Thymus (tissue), 11 donors: Measurements from ENCODE around the gene ERICH4. TPM values are rescaled to one million over a fixed set of nuclear protein-coding genes. Genes with fewer than 3 reads are reported as not detected.
"Not testable (repeated sequence)": the region's sequence is repeated elsewhere in the genome, so short reads cannot be mapped to it uniquely, and the experiment has no call there.

ENCODE experiments used
- DNase-seq, 9 donors: peaks; one replicate each; pipeline ENCODE4 v3.0.0-alpha.2; 2013; ENCODE audit warnings: low spot score in 9 of 9, low read depth in 6 of 9, missing footprints in 1 of 9
- H3K27ac ChIP-seq, 2 donors: one replicate each; pipeline ENCODE4 v1.5.1; 2013; ENCODE audit warnings: control low read depth in 1 of 2, low read depth in 1 of 2, low read length in 1 of 2, mild to moderate bottlenecking in 1 of 2, moderate library complexity in 1 of 2
- H3K27me3 ChIP-seq, 2 donors: one replicate each; pipeline ENCODE4 v1.5.1; 2013; ENCODE audit warnings: low read length in 1 of 2; ENCODE audit not compliant: control insufficient read depth in 2 of 2, insufficient read depth in 1 of 2
- H3K36me3 ChIP-seq, 2 donors: one replicate each; pipeline ENCODE4 v1.5.1; 2013; ENCODE audit warnings: low read length in 1 of 2, mild to moderate bottlenecking in 1 of 2, moderate library complexity in 1 of 2; ENCODE audit not compliant: control insufficient read depth in 2 of 2, insufficient read depth in 2 of 2
- H3K4me1 ChIP-seq, 2 donors: one replicate each; pipeline ENCODE4 v1.5.1; 2013; ENCODE audit warnings: low read length in 2 of 2; ENCODE audit not compliant: control insufficient read depth in 2 of 2, insufficient read depth in 2 of 2
- H3K4me3 ChIP-seq, 2 donors: one replicate each; pipeline ENCODE4 v1.5.1; 2013; ENCODE audit warnings: low read length in 2 of 2, control low read depth in 1 of 2, mild to moderate bottlenecking in 1 of 2
- H3K9me3 ChIP-seq, 2 donors: one replicate each; pipeline ENCODE4 v1.5.1; 2013; ENCODE audit warnings: low read length in 1 of 2, mild to moderate bottlenecking in 1 of 2; ENCODE audit not compliant: control insufficient read depth in 2 of 2, insufficient read depth in 1 of 2
- WGBS: extraction: QIAGEN DNeasy Blood & Tissue Kit; methylation state at CpG from one replicate; pipeline ENCODE4 v1.1.7; 2013; 5-methylcytosine and 5-hydroxymethylcytosine counted together
- polyA plus RNA-seq: library from polyadenylated mRNA; stranded (reverse); fragments of 200-250 nt; gene quantifications from one replicate; pipeline ENCODE4 v1.2.3, GENCODE V29; 2013
- total RNA-seq: library from RNA; stranded (reverse); fragments of 120-200 nt; gene quantifications from one replicate; pipeline ENCODE4 v1.2.4, GENCODE V29; 2013
- donor health status: healthy.

The ERICH4 gene
- total and polyA plus RNA-seq, 2 donors: 0.05 TPM; not detected in 1

- Histone ChIP-seq H3K4me3 (peak overlapping the region; percentile 26 to 32), H3K27me3 (no peaks in the 10 kb centered on the region), H3K4me1 (peaks cover 13 to 22% of the 10 kb centered on the region in 2 donors), H3K9me3 (no peaks in the 10 kb centered on the region), H3K27ac (peak overlapping the region; percentile 60 to 78), H3K36me3 (peaks cover 36 to 52% of the 10 kb centered on the region in 2 donors)
- WGBS: 2% methylated on average over 23 of the region's 23 CpGs
- peak in 3 of 9 donors; percentile 26 to 43 (median 33) for DNase-seq
These were observed 15.1 kb upstream of the ERICH4 start for GRCh38 chr19:41427647-41428480.

DNA sequence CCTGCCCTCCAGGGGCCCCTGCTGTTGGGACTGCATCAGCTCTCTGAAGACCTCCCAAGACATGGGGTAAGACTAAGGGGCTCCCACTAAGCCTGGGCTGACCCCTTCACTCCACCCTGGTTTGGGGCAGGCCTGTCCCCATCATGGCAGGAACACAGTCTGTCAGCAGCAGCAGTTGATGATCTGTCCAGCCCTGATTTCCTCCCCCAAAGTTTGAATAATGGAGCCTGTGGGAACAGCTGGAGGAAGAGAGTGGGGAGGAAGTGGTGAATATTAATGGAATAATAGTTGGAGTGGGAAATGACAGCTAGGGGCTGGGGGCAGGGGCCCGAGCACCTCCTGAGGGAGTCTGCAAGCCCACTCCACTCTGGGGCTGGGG lies 14.5 kb upstream of the ERICH4 start:
- peaks cover 39 to 54% of the 10 kb centered on the region in 2 donors for H3K36me3 ChIP-seq
- peak overlapping the region in 1 of 2 donors; percentile 26 for H3K4me3 ChIP-seq
- no peak overlapping the region for H3K27ac ChIP-seq
- WGBS: 50% methylated on average over 1 of the region's 1 CpG
- DNase-seq: no peak
- peaks cover 13 to 22% of the 10 kb centered on the region in 2 donors for H3K4me1 ChIP-seq
- no peaks in the 10 kb centered on the region for H3K9me3 ChIP-seq
- H3K27me3 ChIP-seq: no peaks in the 10 kb centered on the region

DNA sequence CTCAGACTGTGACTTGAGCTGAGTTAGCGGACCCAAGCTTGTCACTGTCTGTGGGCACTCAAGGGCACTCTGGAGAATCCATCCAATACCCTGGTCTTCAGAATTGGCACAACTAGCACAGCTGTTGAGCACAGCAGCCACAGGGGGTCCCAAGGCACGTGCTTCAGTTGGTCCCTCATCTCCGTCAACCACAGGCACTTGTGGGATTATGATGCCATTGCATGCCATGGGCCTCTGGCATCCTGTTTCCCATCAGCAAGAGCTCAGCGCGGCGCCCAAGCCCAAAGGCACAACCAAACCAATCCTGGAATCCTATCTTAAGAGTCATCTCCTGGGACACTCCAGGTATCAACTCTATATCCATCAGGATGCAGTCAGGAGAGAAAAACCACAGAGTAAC lies 12.0 kb upstream of the ERICH4 start:
- 96% methylated on average over 6 of the region's 6 CpGs for WGBS
- Histone ChIP-seq H3K27me3 (no peaks in the 10 kb centered on the region), H3K4me1 (peaks cover 13 to 22% of the 10 kb centered on the region in 2 donors), H3K9me3 (no peaks in the 10 kb centered on the region), H3K27ac (no peak overlapping the region), H3K36me3 (peaks cover 29 to 40% of the 10 kb centered on the region in 2 donors), H3K4me3 (no peak overlapping the region)
- no peak for DNase-seq

DNA sequence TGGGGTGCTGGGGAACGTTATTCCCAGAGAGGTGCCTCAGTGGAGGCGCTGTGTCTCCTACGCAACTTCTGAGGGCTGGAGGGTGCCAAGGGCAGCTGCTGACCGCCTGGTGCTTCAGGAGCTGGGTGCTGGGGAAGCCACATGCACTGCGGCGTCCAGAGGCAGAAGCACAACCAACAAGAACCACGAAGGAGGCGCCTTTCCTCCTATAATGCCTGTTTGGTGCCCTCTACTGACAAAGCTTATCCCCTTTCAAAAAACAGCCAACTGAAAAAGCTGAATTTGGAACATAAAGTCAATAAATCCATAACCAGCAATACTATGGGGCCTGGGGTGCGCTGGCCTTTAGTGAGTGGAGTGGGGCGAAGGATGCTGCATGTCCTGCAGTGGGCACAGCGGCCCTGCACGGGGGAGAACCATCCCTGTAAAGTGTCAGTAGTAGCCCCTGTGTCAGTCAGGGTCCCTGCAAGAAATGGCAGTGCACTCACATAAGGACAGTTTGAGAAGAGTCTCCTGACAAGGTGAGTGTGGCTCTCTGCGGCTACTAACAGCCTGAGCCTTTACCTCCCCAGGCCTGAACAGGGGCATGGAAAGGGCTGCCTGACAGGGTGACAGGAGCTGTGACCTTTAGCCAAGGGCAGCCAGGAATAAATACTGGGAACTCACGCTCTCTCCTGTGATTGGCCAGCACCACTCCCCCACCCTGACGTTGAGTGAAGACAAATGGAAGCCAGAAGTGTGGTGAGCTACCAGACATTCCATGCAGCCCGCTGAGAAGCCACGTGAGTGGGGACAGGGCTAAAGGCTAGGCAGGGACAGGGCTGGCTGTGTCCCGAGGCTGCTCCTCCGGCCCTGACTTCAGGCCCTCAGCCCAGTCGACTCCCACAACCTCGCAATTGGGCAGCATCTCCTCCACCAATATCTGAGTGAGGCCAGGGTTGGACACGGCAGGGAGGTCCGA lies 11.2 kb upstream of the ERICH4 start:
- H3K36me3 ChIP-seq: peaks cover 29 to 39% of the 10 kb centered on the region in 2 donors
- no peak overlapping the region for H3K27ac ChIP-seq
- H3K27me3 ChIP-seq: no peaks in the 10 kb centered on the region
- H3K4me1 ChIP-seq: peaks cover 13 to 22% of the 10 kb centered on the region in 2 donors
- DNase-seq: peak in 1 of 9 donors; percentile 19
- H3K9me3 ChIP-seq: no peaks in the 10 kb centered on the region
- WGBS: 87% methylated on average over 23 of the region's 23 CpGs
- H3K4me3 ChIP-seq: no peak overlapping the region

GRCh38 chr19:41433171-41433570 lies 9.8 kb upstream of the ERICH4 start:
- Histone ChIP-seq H3K27ac (no peak overlapping the region), H3K27me3 (no peaks in the 10 kb centered on the region), H3K4me1 (peaks cover 7 to 10% of the 10 kb centered on the region in 2 donors), H3K9me3 (no peaks in the 10 kb centered on the region), H3K4me3 (no peak overlapping the region), H3K36me3 (peaks cover 29 to 43% of the 10 kb centered on the region in 2 donors)
- 97% methylated on average over 18 of the region's 18 CpGs for WGBS
- DNase-seq: no peak

DNA sequence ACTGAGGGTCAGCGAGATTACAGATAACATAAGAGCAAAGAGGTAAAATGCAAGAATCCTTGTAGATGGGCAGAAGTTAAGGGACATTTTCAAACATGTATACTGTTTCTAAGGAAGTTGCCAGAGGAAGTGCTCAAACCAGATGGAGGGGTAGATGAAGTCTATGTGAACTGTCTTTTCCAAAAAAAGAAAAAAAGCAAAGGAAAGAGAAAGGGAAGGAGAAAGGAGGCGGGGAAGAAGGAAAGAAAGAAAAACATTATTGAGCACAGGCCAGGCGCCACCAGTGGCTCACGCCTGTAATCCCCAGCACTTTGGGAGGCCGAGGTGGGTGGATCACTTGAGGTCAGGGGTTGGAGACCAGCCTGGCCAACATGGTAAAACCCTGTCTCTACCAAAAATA lies 8.5 kb upstream of the ERICH4 start:
- no peak for DNase-seq
- WGBS: 92% methylated on average over 5 of the region's 5 CpGs
- no peak overlapping the region for H3K27ac ChIP-seq
- H3K9me3 ChIP-seq: no peaks in the 10 kb centered on the region
- H3K36me3 ChIP-seq: peaks cover 27 to 40% of the 10 kb centered on the region in 2 donors
- peaks cover 4 to 8% of the 10 kb centered on the region in 2 donors for H3K4me1 ChIP-seq
- H3K27me3 ChIP-seq: no peaks in the 10 kb centered on the region
- H3K4me3 ChIP-seq: no peak overlapping the region

DNA sequence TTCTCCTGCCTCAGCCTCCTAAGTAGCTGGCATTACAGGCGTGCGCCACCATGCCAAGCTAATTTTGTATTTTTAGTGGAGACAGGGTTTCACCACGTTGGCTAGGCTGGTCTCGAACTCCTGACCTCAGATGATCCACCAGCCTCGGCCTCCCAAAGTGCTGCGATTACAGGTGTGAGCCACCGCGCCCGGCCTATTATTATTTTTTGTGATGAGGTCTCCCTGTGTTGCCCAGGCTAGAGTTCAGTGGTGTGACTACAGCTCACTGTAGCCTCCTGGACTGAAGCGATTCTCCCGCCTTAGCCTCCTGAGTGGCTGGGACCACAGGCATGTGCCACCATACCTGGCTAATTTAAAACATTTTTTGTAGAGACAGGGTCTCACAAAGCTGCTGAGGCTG lies 7.6 kb upstream of the ERICH4 start:
- not testable (repeated sequence) for H3K27me3 ChIP-seq, H3K9me3 ChIP-seq, H3K4me3 ChIP-seq, DNase-seq, H3K27ac ChIP-seq
- Histone ChIP-seq H3K36me3 (peaks cover 27 to 40% of the 10 kb centered on the region in 2 donors), H3K4me1 (peaks cover 4 to 13% of the 10 kb centered on the region in 2 donors)
- 98% methylated on average over 11 of the region's 11 CpGs for WGBS

DNA sequence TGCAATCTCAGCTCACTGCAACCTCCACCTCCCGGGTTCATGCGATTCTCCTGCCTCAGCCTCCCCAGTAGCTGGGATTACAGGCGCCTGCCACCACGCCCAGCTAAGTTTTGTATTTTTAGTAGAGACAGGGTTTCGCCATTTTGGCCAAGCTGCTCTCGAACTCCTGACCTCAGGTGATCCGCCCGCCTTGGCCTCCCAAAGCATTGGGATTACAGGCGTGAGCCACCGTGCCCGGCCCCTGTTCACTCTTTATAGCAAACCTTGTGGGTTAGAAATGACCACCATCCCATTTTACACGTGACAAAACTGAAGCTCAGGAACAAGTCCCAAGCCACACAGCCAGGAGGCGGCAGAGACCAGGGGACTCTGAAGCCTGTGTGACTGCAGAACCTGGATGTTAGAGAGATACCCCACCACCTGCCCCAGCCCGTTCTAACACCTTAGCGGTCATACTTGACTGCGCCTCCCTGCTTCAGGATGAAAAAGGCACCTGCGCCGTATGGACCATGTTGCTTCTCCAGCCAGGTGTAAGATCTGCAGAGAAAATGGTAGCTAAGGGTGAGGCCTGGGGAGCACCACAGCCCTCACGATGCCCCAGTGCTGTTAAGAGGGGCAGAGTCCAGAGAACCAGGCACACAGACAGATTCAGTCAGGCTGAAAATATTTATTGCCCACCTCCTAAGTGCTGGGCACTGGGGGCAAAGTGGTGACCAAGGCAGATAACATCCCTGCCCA lies 6.9 kb upstream of the ERICH4 start:
- 98% methylated on average over 19 of the region's 19 CpGs for WGBS
- H3K9me3 ChIP-seq: no peaks in the 10 kb centered on the region
- H3K36me3 ChIP-seq: peaks cover 22 to 38% of the 10 kb centered on the region in 2 donors
- no peaks in the 10 kb centered on the region for H3K27me3 ChIP-seq
- H3K4me1 ChIP-seq: peaks cover 4 to 13% of the 10 kb centered on the region in 2 donors
- no peak overlapping the region for H3K27ac ChIP-seq
- DNase-seq: no peak
- H3K4me3 ChIP-seq: no peak overlapping the region
